Lower leg skin (tissue), 3 donors: ENCODE data around the gene PRSS23.
"Not testable (repeated sequence)": the region's sequence is repeated elsewhere in the genome, so short reads cannot be mapped to it uniquely, and the experiment has no call there.

ENCODE experiments used
- CTCF ChIP-seq, 3 donors: fragments of 450-650 bp; IDR thresholded peaks; one replicate each; pipeline ENCODE4 v1.5.1; 2016; ENCODE audit warnings: antibody characterized with exemption in 3 of 3, mild to moderate bottlenecking in 3 of 3, moderate library complexity in 2 of 3
- POLR2A ChIP-seq, 2 donors: fragments of 450-650 bp; IDR thresholded peaks; one replicate each; pipeline ENCODE4 v1.6.1; 2016 to 2017; ENCODE audit warnings: antibody characterized with exemption in 2 of 2, mild to moderate bottlenecking in 1 of 2, moderate library complexity in 1 of 2

GRCh38 chr11:86834376-86834775 lies 34.0 kb downstream of the PRSS23 start:
- not testable (repeated sequence) for TF ChIP-seq POLR2A, CTCF (IDR thresholded peaks at IDR 0.05)
